Activated B cell treated with CpG ODN at 0.5 μM for 24 hours (primary cell): ENCODE data around the gene RNF214. TPM values are rescaled to one million over a fixed set of nuclear protein-coding genes. Genes with fewer than 3 reads are reported as not detected.

ENCODE experiments used
- ATAC-seq: fragments of 200-7000 bp; cut with Tn5 transposase; one replicate; pipeline ENCODE4 v1.10.0; 2021; ENCODE audit warnings: low read depth, mild to moderate bottlenecking, moderate library complexity
- CTCF ChIA-PET: fragments of 350-600 bp; sonication (Branson Sonifier 250); formaldehyde crosslinking; loops from one replicate; lab custom pipeline; 2021; ENCODE audit warnings: antibody characterized with exemption; lab: Charles Lee
- POLR2A ChIA-PET: fragments of 350-600 bp; sonication (Branson Sonifier 250); formaldehyde crosslinking; loops from one replicate; lab custom pipeline; 2021; ENCODE audit warnings: antibody characterized with exemption; lab: Charles Lee
- DNase-seq: peaks from one replicate; pipeline ENCODE4 v3.0.0; 2022
- H3K27ac Mint-ChIP-seq: one replicate; pipeline ENCODE4 v1.8.0; 2020; ENCODE audit warnings: mixed read lengths
- H3K27me3 Mint-ChIP-seq: one replicate; pipeline ENCODE4 v1.8.0; 2021; ENCODE audit warnings: mixed read lengths
- H3K36me3 Mint-ChIP-seq: one replicate; pipeline ENCODE4 v1.8.0; 2021; ENCODE audit warnings: low read depth, mixed read lengths
- H3K4me1 Mint-ChIP-seq: one replicate; pipeline ENCODE4 v1.8.0; 2021; ENCODE audit warnings: mixed read lengths
- H3K4me3 Mint-ChIP-seq: one replicate; pipeline ENCODE4 v1.8.0; 2020; ENCODE audit warnings: mild to moderate bottlenecking, mixed read lengths
- H3K9me3 Mint-ChIP-seq: one replicate; pipeline ENCODE4 v1.8.0; 2020; ENCODE audit warnings: mixed read lengths
- intact Hi-C: fragments of 100-400 bp; cut with micrococcal nuclease; formaldehyde crosslinking; loops from one replicate; pipeline ENCODE4 v1.15.1; 2024
- total RNA-seq: library from RNA; stranded (reverse); gene quantifications from 2 replicates; pipeline ENCODE4 v1.2.3, GENCODE V29; 2022
- TF ChIP-seq, protein P1 (sequence below): fragments of 200-600 bp; IDR thresholded peaks from one replicate; pipeline ENCODE4 v1.8.0; 2022; ENCODE audit warnings: antibody characterized with exemption, mild to moderate bottlenecking

RNF214 gene
- total RNA-seq, 1 donor from 2014 or later: 18.7 TPM

DNA sequence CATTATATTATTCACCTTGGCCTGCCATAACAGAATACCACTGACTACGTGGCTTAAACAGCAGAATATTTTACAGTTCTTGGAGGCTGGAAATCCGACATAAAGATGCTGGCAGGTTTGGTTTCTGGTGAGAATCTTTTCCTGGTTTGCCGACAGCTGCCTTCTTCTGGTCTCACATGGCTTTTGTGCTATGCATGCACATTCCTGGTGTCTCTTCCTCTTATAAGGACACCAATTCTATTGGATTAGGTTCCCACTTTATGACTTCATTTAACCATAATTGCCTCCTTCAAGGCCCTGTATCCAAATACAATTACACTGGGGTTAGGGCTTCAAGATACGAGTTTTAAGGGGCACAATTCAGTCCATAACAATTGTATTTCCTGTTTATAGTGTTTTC, 17.1 kb downstream of the RNF214 start:
- Mint-ChIP-seq H3K27me3 (no peaks in the 10 kb centered on the region), H3K9me3 (no peaks in the 10 kb centered on the region), H3K4me1 (no peaks in the 10 kb centered on the region), H3K4me3 (no peak overlapping the region), H3K36me3 (peaks cover 63% of the 10 kb centered on the region), H3K27ac (no peak overlapping the region)
- intact Hi-C loops: no loop called here
- ATAC-seq: no peak
- TF ChIP-seq, protein P1, sequence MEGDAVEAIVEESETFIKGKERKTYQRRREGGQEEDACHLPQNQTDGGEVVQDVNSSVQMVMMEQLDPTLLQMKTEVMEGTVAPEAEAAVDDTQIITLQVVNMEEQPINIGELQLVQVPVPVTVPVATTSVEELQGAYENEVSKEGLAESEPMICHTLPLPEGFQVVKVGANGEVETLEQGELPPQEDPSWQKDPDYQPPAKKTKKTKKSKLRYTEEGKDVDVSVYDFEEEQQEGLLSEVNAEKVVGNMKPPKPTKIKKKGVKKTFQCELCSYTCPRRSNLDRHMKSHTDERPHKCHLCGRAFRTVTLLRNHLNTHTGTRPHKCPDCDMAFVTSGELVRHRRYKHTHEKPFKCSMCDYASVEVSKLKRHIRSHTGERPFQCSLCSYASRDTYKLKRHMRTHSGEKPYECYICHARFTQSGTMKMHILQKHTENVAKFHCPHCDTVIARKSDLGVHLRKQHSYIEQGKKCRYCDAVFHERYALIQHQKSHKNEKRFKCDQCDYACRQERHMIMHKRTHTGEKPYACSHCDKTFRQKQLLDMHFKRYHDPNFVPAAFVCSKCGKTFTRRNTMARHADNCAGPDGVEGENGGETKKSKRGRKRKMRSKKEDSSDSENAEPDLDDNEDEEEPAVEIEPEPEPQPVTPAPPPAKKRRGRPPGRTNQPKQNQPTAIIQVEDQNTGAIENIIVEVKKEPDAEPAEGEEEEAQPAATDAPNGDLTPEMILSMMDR: no peak
- DNase-seq: no peak
- ChIA-PET POLR2A (no interaction called here), CTCF (no interaction called here)

DNA sequence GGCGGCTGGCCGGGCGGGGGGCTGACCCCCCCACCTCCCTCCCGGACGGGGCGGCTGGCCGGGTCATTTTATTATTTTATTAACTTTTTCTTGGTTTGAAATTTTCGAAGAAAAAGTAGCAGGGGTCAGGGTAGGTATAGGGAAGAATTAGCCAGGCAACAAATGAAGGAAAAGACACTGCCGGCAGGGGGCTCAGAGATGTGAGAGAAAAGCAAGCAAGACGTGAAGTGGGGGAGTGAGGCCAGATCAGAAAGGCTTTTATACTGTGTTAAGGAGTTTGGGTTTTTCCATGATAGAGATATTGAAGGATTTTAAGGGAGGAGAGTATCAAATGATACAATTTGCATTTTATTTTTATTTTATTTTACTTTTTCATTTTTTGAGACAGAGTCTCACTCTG, 19.0 kb downstream of the RNF214 start:
- Mint-ChIP-seq H3K9me3 (no peaks in the 10 kb centered on the region), H3K27ac (no peak overlapping the region), H3K27me3 (no peaks in the 10 kb centered on the region), H3K4me1 (no peaks in the 10 kb centered on the region), H3K36me3 (peaks cover 62% of the 10 kb centered on the region), H3K4me3 (no peak overlapping the region)
- DNase-seq (no peak), ATAC-seq (no peak)
- POLR2A ChIA-PET: no interaction called here
- intact Hi-C loops: no loop called here
- TF ChIP-seq, protein P1: no peak
- CTCF ChIA-PET: no interaction called here

DNA sequence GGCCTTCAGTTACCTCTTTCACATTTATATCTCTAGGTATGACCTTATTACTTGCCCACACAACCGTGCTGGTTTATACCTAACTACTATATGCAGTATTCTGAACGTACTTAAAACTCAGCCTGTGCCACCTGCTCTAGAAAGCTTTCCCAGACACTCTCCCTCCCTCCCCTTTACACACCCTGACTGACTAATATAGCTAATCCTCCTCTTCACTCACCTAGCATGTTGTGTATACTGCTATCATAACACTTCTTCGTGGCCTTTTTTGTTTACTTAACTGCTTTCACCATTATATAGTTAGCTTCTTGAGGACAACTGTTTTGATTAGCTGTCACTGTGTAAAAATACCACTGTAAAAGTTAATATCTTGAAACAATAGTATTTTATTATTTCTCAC, 23.5 kb downstream of the RNF214 start:
- peaks cover 48% of the 10 kb centered on the region for H3K36me3 Mint-ChIP-seq
- ChIA-PET CTCF (no interaction called here), POLR2A (no interaction called here)
- no peak overlapping the region for H3K4me3 Mint-ChIP-seq
- H3K4me1 Mint-ChIP-seq: no peaks in the 10 kb centered on the region
- H3K9me3 Mint-ChIP-seq: no peaks in the 10 kb centered on the region
- no peaks in the 10 kb centered on the region for H3K27me3 Mint-ChIP-seq
- no peak overlapping the region for H3K27ac Mint-ChIP-seq
- TF ChIP-seq, protein P1: no peak
- ATAC-seq (no peak), DNase-seq (no peak)
- intact Hi-C loops: no loop called here

DNA sequence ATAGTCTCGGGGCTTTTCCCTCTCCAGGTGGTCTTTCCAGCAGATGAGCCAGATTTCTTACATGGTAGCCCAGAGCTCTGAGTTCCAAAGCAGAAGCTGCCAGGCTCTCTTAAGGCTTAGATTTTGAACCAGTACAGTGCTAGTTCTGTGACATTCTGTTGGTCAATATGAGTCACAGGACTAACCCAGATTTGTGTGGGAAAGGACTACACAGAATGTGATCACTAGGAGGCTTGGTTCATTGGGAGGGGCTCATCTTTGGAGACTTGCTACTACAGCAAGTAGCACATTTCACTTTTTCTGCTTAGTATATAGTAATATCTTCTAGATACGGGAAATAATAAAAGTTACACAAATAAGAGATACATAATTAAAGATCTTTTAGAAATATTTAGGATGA, 24.1 kb downstream of the RNF214 start:
- Mint-ChIP-seq H3K4me1 (no peaks in the 10 kb centered on the region), H3K9me3 (no peaks in the 10 kb centered on the region), H3K36me3 (peaks cover 48% of the 10 kb centered on the region), H3K4me3 (no peak overlapping the region), H3K27me3 (no peaks in the 10 kb centered on the region), H3K27ac (no peak overlapping the region)
- ATAC-seq: no peak
- intact Hi-C loops: no loop called here
- DNase-seq: no peak
- ChIA-PET CTCF (no interaction called here), POLR2A (no interaction called here)
- TF ChIP-seq, protein P1: no peak

DNA sequence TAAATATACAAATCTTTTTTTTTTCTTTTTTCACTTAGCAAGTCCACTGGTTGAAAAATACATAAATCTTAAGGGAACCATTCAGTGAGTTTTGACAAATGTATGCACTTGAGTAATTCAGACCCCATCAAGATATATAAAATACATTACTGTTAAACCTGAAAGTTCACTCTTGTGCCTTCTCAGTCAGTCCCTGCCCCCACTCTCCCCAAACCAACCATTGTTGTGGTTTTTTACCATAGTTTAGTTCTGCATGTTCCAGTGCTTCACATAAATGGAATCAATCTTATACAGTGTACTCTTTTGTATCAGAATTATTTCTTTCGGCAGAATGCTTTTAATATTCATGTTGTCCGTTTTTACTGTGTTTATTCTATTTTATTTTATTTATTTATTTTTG, 26.1 kb downstream of the RNF214 start:
- Mint-ChIP-seq H3K4me1 (no peaks in the 10 kb centered on the region), H3K9me3 (no peaks in the 10 kb centered on the region), H3K4me3 (no peak overlapping the region), H3K36me3 (peaks cover 51% of the 10 kb centered on the region), H3K27me3 (no peaks in the 10 kb centered on the region), H3K27ac (no peak overlapping the region)
- intact Hi-C loops: no loop called here
- POLR2A ChIA-PET: no interaction called here
- CTCF ChIA-PET: no interaction called here
- DNase-seq: no peak
- no peak for ATAC-seq
- TF ChIP-seq, protein P1: no peak
